ENCODE data around the gene SLC22A23.

The SLC22A23 gene

GRCh38 chr6:3286641-3287171 lies 170.1 kb downstream of the SLC22A23 start:
- Histone ChIP-seq H3K36me3 (ENCODE audit: control insufficient read depth, insufficient read depth, low read length) (no peaks in the 10 kb centered on the region), H3K27me3 (replicated peaks; ENCODE audit: control insufficient read depth, insufficient read depth, low read length) (no peaks in the 10 kb centered on the region; the same call in 1 of the 2 replicates), H3K4me3 (replicated peaks; ENCODE audit: low read depth, low read length) (no peak overlapping the region)
- TF ChIP-seq CTCF (IDR thresholded peaks at IDR 0.05; ENCODE audit: insufficient read depth, low read length, poor library complexity, severe bottlenecking): no peak
- no peak for DNase-seq (ENCODE audit: extremely low read depth, insufficient read length)

GRCh38 chr6:3285732-3286131 lies 171.1 kb downstream of the SLC22A23 start:
- no peak for TF ChIP-seq CTCF (IDR thresholded peaks at IDR 0.05; ENCODE audit: insufficient read depth, low read length, poor library complexity, severe bottlenecking)
- Histone ChIP-seq H3K27me3 (replicated peaks; ENCODE audit: control insufficient read depth, insufficient read depth, low read length) (no peaks in the 10 kb centered on the region; the same call in 1 of the 2 replicates), H3K36me3 (ENCODE audit: control insufficient read depth, insufficient read depth, low read length) (no peaks in the 10 kb centered on the region), H3K4me3 (replicated peaks; ENCODE audit: low read depth, low read length) (no peak overlapping the region)
- DNase-seq (ENCODE audit: extremely low read depth, insufficient read length): no peak

GRCh38 chr6:3285049-3285639 lies 171.7 kb downstream of the SLC22A23 start:
- H3K36me3 ChIP-seq (ENCODE audit: control insufficient read depth, insufficient read depth, low read length): no peaks in the 10 kb centered on the region

GRCh38 chr6:3284436-3284876 lies 172.4 kb downstream of the SLC22A23 start:
- TF ChIP-seq CTCF (IDR thresholded peaks at IDR 0.05; ENCODE audit: insufficient read depth, low read length, poor library complexity, severe bottlenecking): no peak
- no peaks in the 10 kb centered on the region; the same call in 1 of the 2 replicates for H3K27me3 ChIP-seq (replicated peaks; ENCODE audit: control insufficient read depth, insufficient read depth, low read length)
- DNase-seq (ENCODE audit: extremely low read depth, insufficient read length): no peak
- H3K36me3 ChIP-seq (ENCODE audit: control insufficient read depth, insufficient read depth, low read length): no peaks in the 10 kb centered on the region
- H3K4me3 ChIP-seq (replicated peaks; ENCODE audit: low read depth, low read length): no peak overlapping the region

More at GRCh38 chr6:3285049-3285639, 171.7 kb downstream of the SLC22A23 start:
- DNase-seq (ENCODE audit: extremely low read depth, insufficient read length): no peak
- Histone ChIP-seq H3K27me3 (replicated peaks; ENCODE audit: control insufficient read depth, insufficient read depth, low read length) (no peaks in the 10 kb centered on the region; the same call in 1 of the 2 replicates), H3K4me3 (replicated peaks; ENCODE audit: low read depth, low read length) (no peak overlapping the region)
- TF ChIP-seq CTCF (IDR thresholded peaks at IDR 0.05; ENCODE audit: insufficient read depth, low read length, poor library complexity, severe bottlenecking): no peak

- no peak for TF ChIP-seq CTCF (IDR thresholded peaks at IDR 0.05; ENCODE audit: insufficient read depth, low read length, poor library complexity, severe bottlenecking)
- H3K4me3 ChIP-seq (replicated peaks; ENCODE audit: low read depth, low read length): no peak overlapping the region
- H3K36me3 ChIP-seq (ENCODE audit: control insufficient read depth, insufficient read depth, low read length): no peaks in the 10 kb centered on the region
- H3K27me3 ChIP-seq (replicated peaks; ENCODE audit: control insufficient read depth, insufficient read depth, low read length): no peaks in the 10 kb centered on the region
- DNase-seq (ENCODE audit: extremely low read depth, insufficient read length): no peak
These were observed 173.0 kb downstream of the SLC22A23 start for GRCh38 chr6:3283641-3284435.
